Body of pancreas (tissue), 4 donors: ENCODE results near the gene ZMYND10. TPM values are rescaled to one million over a fixed set of nuclear protein-coding genes. Genes with fewer than 3 reads are reported as not detected.
A peak's percentile ranks its signal among the peaks of the same experiment; 100 is the strongest.

Source experiments
- ATAC-seq: fragments of 150-250 bp; one replicate; pipeline ENCODE4 v1.9.1; 2016
- DNase-seq, 4 donors: peaks; one replicate each; pipeline ENCODE4 v3.0.0-alpha.2; 2019
- H3K27ac ChIP-seq, 4 donors: fragments of 200-600 bp; sonication (generic); 1 replicate in 3 of 4; 2 replicates in 1 of 4; pipeline versions ENCODE4 v1.5.1 to v1.6.1; 2016 to 2019; ENCODE audit warnings: mild to moderate bottlenecking in 1 of 4, mixed read lengths in 1 of 4, moderate library complexity in 1 of 4
- H3K27me3 ChIP-seq, 2 donors: fragments of 200-600 bp; sonication (generic); one replicate each; pipeline ENCODE4 v1.6.0; 2016; ENCODE audit warnings: mild to moderate bottlenecking in 1 of 2
- H3K36me3 ChIP-seq, 2 donors: fragments of 200-600 bp; sonication (generic); replicated peaks in 1 of 2; 2 replicates each; pipeline ENCODE4 v1.5.1; 2016; ENCODE audit warnings: low read depth in 2 of 2; ENCODE audit not compliant: insufficient read depth in 1 of 2
- H3K4me1 ChIP-seq: fragments of 200-600 bp; sonication (generic); one replicate; pipeline ENCODE4 v1.6.0; 2016
- H3K4me3 ChIP-seq, 2 donors: fragments of 200-600 bp; sonication (generic); 1 replicate in 1 of 2; 2 replicates in 1 of 2; pipeline ENCODE4 v1.5.1; 2016 to 2019
- H3K9me3 ChIP-seq, 3 donors: fragments of 200-600 bp; sonication (generic); 1 replicate in 2 of 3; 2 replicates in 1 of 3; pipeline ENCODE4 v1.5.1; 2016
- POLR2A ChIP-seq, 3 donors: fragments of 450-650 bp; IDR thresholded peaks; one replicate each; pipeline ENCODE4 v1.6.1; 2016; ENCODE audit warnings: antibody characterized with exemption in 3 of 3, mild to moderate bottlenecking in 2 of 3
- WGBS, 2 donors: methylation state at CpG; one replicate each; pipeline ENCODE4 v1.1.5; 2017; 5-methylcytosine and 5-hydroxymethylcytosine counted together
- intact Hi-C: fragments of 100-400 bp; cut with DNase I; formaldehyde crosslinking; loops from one replicate; pipeline ENCODE4 v1.15.1; 2023
- total RNA-seq, 2 donors: library from RNA; depleted of rRNA; stranded (reverse); fragments of >200 nt; gene quantifications; one replicate each; pipeline ENCODE4 v1.1.0, GENCODE V29; 2016
- TF ChIP-seq, protein P1 (sequence below), 7 experiments: fragments of 450-650 bp in 4 of 7; fragments of 200-600 bp in 3 of 7; sonication (generic) in 3 of 7; IDR thresholded peaks; one replicate each; pipeline ENCODE4 v1.5.1; 2016 to 2019; ENCODE audit warnings: antibody characterized with exemption in 7 of 7

The ZMYND10 gene
- total RNA-seq, 2 donors from 2014 or later: 1.3 to 2.3 TPM

DNA sequence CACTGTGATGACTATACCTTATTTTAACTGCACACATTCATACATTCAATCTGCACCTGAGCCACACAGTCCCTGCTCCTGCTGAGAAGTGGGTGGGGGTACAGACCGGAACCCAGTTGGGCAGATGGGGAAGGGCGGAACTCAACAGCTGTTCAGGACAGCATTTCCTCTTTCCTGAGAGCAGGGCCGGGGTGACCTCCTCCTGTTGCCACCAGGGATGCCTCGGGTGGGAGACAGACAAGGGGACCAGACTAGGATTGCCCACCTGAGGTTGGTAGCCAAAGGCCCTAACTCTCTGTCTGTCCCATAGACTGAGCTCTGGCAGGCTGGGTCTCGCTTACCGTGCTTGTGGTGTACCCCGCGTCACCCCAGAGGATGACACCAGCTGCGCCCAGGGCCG, 26.9 kb downstream of the ZMYND10 start:
- DNase-seq (no peak), ATAC-seq (no peak)
- Histone ChIP-seq H3K4me3 (no peak overlapping the region), H3K4me1 (peaks cover 50% of the 10 kb centered on the region), H3K27me3 (no peaks in the 10 kb centered on the region), H3K36me3 (peaks cover 0 to 5% of the 10 kb centered on the region in 2 donors), H3K27ac (no peak overlapping the region), H3K9me3 (no peaks in the 10 kb centered on the region)
- intact Hi-C loops: no loop called here
- WGBS, 2 donors: 84 to 100% methylated on average over 1 to 10 of the region's 10 CpGs
- TF ChIP-seq, protein P1, sequence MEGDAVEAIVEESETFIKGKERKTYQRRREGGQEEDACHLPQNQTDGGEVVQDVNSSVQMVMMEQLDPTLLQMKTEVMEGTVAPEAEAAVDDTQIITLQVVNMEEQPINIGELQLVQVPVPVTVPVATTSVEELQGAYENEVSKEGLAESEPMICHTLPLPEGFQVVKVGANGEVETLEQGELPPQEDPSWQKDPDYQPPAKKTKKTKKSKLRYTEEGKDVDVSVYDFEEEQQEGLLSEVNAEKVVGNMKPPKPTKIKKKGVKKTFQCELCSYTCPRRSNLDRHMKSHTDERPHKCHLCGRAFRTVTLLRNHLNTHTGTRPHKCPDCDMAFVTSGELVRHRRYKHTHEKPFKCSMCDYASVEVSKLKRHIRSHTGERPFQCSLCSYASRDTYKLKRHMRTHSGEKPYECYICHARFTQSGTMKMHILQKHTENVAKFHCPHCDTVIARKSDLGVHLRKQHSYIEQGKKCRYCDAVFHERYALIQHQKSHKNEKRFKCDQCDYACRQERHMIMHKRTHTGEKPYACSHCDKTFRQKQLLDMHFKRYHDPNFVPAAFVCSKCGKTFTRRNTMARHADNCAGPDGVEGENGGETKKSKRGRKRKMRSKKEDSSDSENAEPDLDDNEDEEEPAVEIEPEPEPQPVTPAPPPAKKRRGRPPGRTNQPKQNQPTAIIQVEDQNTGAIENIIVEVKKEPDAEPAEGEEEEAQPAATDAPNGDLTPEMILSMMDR (IDR thresholded peaks at IDR 0.05): no peak
- TF ChIP-seq POLR2A (IDR thresholded peaks at IDR 0.05): no peak

DNA sequence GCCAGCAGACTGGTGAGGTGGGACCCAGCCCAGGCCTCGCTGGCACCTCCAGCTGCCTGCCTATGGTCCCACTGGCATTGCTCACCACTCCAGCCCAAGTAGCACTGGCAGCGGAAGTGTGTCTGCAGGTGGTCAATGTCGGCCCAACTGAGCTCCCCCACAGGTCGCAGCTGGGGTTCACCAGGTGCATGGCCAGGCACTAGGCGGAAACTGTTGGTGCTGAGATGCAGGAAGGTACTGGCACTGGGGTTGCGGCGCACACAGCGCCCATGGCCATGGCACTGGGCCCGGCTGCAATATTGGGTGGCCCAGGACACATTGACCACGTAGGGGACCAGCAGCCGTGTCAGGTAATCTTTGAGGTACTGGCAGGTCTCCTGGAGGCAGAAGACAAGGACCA, 27.4 kb downstream of the ZMYND10 start:
- intact Hi-C loops: no loop called here
- DNase-seq: no peak
- H3K36me3 ChIP-seq: peaks cover 0 to 5% of the 10 kb centered on the region in 2 donors
- H3K27ac ChIP-seq: peak overlapping the region in 1 of 4 donors; percentile 12
- ATAC-seq: no peak
- no peak overlapping the region for H3K4me3 ChIP-seq
- H3K9me3 ChIP-seq: no peaks in the 10 kb centered on the region
- H3K27me3 ChIP-seq: no peaks in the 10 kb centered on the region
- H3K4me1 ChIP-seq: peaks cover 50% of the 10 kb centered on the region
- TF ChIP-seq, protein P1 (IDR thresholded peaks at IDR 0.05): no peak
- TF ChIP-seq POLR2A (IDR thresholded peaks at IDR 0.05): no peak
- WGBS, 2 donors: 85 to 100% methylated on average over 1 to 11 of the region's 11 CpGs

DNA sequence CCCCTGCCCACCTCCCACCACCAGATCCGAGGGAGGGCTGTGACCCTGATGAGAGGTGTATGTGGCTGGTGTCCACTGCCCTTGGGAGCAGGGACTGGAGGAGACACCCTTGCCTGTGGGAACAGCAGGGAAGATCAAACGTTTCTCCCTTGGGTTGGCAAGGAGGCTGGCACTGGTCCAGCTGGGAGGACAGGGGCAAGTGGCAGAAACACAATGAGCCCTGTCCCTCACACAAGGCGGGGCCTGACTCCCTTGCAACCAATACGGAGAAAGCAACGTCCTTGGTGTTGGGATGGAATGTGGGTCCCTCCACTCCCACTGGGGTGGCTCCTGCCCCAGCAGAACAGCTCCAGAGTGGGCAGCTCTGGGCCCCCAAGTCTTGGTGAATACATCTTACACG, 28.2 kb downstream of the ZMYND10 start:
- intact Hi-C loops: no loop called here
- ATAC-seq (no peak), DNase-seq (no peak)
- peaks cover 43% of the 10 kb centered on the region for H3K4me1 ChIP-seq
- H3K9me3 ChIP-seq: no peaks in the 10 kb centered on the region
- no peak overlapping the region for H3K4me3 ChIP-seq
- H3K27me3 ChIP-seq: no peaks in the 10 kb centered on the region
- TF ChIP-seq, protein P1 (IDR thresholded peaks at IDR 0.05): no peak
- TF ChIP-seq POLR2A (IDR thresholded peaks at IDR 0.05): no peak
- 61 to 64% methylated on average over 5 to 6 of the region's 6 CpGs for WGBS, 2 donors
- H3K27ac ChIP-seq: peak overlapping the region in 1 of 4 donors; percentile 23
- H3K36me3 ChIP-seq: peaks cover 0 to 5% of the 10 kb centered on the region in 2 donors

DNA sequence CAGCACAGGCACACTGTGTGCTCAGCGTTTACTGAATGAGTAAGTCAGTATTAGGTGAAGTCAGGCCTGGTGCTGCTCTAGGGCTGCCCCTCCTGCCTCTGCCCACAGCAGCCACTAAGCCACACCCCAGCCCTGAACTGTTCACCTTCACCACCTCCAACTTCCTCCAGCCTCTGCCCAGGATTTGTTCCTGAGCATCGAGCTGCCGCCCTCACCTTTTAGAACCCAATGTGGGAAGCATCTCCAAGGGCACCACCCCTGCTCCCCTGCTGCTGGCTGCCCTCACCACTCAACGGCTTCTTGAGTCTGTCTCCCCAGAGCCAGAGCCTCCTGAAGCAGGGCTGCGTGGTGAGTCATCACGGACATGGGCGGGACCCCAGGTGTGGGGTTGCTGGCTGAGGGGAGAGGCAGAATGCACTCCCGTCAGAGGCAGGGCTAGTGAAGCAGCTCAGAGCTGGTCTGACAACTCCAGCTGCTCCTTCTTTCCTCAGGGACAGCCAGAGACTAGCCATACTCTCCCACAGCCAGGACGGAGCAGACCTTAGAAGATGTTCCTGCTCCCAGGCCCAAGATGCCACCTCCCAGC, 28.8 kb downstream of the ZMYND10 start:
- H3K27me3 ChIP-seq: no peaks in the 10 kb centered on the region
- intact Hi-C loops: no loop called here
- peaks cover 37% of the 10 kb centered on the region for H3K4me1 ChIP-seq
- no peaks in the 10 kb centered on the region for H3K9me3 ChIP-seq
- no peak overlapping the region for H3K4me3 ChIP-seq
- ATAC-seq: no peak
- no peak for DNase-seq
- peak overlapping the region in 1 of 4 donors; percentile 23 for H3K27ac ChIP-seq
- H3K36me3 ChIP-seq: peaks cover 0 to 5% of the 10 kb centered on the region in 2 donors
- 65 to 75% methylated on average over 2 to 9 of the region's 9 CpGs for WGBS, 2 donors
- TF ChIP-seq, protein P1 (IDR thresholded peaks at IDR 0.05): no peak
- TF ChIP-seq POLR2A (IDR thresholded peaks at IDR 0.05): peak in 1 of 3 donors; percentile 19

DNA sequence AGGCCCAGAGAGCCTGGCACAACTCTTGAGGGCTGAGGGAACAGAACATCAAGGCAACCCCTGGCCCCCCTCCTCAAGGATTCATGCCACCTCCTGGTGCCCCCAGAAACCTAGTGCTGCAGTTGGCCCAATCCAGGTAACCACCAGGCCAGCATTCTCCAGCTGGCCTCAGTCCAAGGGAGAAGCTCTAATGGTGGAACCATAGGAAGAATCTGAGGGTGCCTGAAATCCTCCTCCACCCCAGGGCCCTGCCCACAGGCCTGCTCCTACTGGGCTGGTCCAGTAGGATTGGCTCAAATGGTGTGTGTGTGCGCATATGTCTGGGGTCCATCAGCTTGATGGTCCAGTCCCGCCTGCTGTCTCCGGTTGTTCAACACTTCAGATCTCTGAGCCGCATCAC, 30.7 kb downstream of the ZMYND10 start:
- no peak for ATAC-seq
- H3K27ac ChIP-seq: no peak overlapping the region
- H3K4me1 ChIP-seq: peaks cover 27% of the 10 kb centered on the region

More for the DNA sequence above, 30.7 kb downstream of the ZMYND10 start:
- peaks cover 0 to 5% of the 10 kb centered on the region in 2 donors for H3K36me3 ChIP-seq
- intact Hi-C loops: no loop called here
- DNase-seq: no peak
- H3K9me3 ChIP-seq: no peaks in the 10 kb centered on the region
- TF ChIP-seq, protein P1 (IDR thresholded peaks at IDR 0.05): no peak
- no peak for TF ChIP-seq POLR2A (IDR thresholded peaks at IDR 0.05)
- 90 to 95% methylated on average over 4 of the region's 4 CpGs for whole genome bisulfite sequencing, 2 donors
- H3K4me3 ChIP-seq: no peak overlapping the region
- H3K27me3 ChIP-seq: no peaks in the 10 kb centered on the region
